Activated effector memory CD4-positive, alpha-beta T cell treated with anti-CD3 and anti-CD28 coated beads, Interleukin-2, amount 50 U/mL, for 16 hours (primary cell): ENCODE results near the gene FKBP11.
"Not testable (repeated sequence)": the region's sequence is repeated elsewhere in the genome, so short reads cannot be mapped to it uniquely, and the experiment has no call there.

ENCODE experiments used
- DNase-seq: peaks from one replicate; pipeline ENCODE4 v3.0.0-alpha.2; 2020

The FKBP11 gene

DNA sequence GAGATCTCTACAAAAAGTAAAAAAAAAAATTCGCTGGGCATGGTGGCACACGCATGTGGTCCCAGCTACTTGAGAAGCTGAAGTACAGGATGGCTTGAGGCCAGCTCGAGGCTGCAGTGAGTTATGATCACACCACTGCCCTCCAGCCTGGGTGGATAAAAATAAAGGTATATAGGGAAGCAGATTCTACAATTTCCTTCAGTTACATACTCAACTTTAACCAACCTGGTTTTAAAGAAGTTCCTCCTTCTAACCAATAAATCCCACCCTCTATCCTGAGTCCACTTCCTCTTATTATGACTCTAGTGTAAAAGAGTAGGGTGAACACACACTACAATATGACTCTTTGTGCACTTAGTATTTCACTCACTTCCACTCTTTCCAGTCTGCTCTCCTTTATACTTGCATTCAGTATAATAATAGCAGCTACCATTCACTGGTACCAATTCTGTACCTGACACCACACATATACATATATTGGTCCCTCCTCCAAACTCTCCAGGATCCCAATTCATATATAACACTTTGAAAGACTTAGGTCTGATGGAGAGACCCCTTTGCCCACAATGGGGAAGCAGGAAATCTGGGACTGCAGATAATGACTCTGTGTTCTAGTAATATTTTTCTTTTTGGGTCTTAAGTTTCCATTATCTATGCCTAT, 29.7 kb upstream of the FKBP11 start:
- DNase-seq, result no peak

GRCh38 chr12:48954061-48954460, 28.8 kb upstream of the FKBP11 start:
- no peak for DNase-seq

- DNase-seq, result no peak
These were observed 27.4 kb upstream of the FKBP11 start for GRCh38 chr12:48952691-48953090.

- no peak for DNase-seq
These were observed 22.4 kb upstream of the FKBP11 start for GRCh38 chr12:48947727-48948126.

GRCh38 chr12:48946943-48947342, 21.7 kb upstream of the FKBP11 start:
- DNase-seq, result no peak

GRCh38 chr12:48946205-48946604, 20.9 kb upstream of the FKBP11 start:
- no peak for DNase-seq

DNA sequence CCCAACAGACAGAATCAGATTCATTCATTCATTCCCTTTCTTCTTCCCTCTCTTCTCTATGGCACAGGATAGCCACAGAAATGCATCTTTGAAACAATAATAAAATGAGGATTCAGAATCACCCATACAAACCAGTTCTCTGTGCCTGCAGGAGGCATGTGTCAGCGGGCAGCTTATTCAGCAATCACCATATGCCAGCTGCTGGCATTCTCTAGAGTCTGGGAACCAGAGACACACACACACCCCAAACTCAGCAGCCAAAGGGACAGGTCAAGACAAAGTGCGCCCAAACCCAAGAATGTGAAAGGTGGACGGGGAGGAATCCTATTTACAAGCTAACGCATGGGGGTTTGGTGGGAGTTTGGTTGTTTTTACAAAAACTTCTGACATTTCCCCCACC, 17.9 kb upstream of the FKBP11 start:
- DNase-seq, result no peak

GRCh38 chr12:48940181-48940580, 14.9 kb upstream of the FKBP11 start:
- no peak for DNase-seq

- DNase-seq, result no peak
These were observed 13.5 kb upstream of the FKBP11 start for GRCh38 chr12:48938805-48939204.

- DNase-seq, result no peak
These were observed 11.9 kb upstream of the FKBP11 start for GRCh38 chr12:48937170-48937569.

DNA sequence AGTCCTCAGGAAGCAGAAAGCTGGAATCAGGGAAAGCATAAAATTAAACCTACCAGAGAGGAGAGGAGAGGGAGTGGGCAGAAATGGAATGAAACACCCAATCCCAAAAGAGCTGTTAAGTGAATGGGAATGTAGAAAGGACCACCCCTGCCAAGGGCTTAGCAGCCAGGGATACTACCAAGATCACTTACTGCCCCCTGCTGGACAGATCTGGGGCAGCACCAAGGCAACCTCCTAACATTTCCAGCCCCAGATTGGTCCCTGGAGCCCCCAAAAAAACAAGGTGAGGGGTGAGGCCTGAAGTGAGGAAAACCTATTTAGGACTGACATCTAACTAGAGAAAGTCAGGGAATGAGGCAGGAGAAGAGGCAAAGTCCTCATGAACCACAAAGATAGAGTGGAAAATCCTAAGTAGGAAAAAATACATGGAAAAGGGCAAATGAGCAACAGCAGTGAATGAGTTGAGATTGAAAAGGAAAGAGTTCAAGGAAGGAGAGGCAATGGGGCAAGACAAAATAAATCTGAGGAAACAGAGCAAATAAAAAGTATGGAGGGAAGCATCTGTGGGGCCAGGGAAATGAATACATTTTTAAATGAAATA, 11.2 kb upstream of the FKBP11 start:
- peak; percentile 93 for DNase-seq

DNA sequence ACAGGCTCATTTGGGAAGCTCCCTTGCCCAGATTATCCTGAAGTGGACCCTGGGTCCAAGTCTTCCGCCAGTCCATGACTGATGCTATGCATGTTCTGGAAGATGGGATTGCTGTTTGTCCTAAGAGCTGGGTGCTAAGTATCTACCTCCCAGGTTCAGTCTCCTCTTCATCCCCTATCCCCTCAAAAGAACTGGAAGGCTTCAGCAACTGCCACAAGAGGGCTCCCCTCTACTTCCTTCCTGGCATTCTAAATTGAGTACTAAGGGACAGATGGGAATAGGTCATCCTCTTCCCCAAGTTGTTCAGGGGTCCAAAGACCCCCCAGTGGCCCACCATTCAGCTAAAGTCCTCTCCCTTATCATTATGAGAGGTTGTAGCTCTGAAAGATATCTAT, 9.0 kb upstream of the FKBP11 start:
- DNase-seq, result no peak

DNA sequence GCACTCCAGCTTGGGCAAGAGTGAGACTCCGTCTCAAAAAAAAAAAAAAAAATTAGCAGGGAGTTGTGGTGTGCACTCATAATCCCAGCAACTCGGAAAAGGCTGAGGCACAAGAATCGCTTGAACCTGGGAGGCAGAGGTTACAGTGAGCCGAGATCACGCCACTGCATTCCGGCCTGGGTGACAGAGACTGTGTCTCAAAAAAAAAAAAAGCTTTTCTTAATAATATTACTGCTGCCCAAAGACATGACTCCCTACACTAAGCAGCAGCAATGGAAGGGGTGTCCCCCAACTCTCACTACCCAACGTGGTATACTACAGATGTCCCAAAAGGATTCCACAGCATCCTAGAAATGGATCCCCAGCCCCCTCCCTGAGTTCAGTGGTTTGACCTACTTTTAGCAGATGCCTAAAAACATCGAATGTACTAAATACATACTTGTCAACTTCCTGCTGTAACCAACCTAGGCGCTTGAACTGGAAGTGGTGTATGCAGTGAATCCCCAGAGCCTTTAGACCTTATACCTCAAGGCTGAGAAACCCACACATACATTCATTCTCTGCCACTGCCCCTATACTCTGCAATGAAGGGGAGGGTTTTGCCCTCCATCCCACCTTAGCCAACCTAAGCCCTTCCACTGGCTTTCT, 8.5 kb upstream of the FKBP11 start:
- DNase-seq, result no peak

- no peak for DNase-seq
These were observed 7.6 kb upstream of the FKBP11 start for GRCh38 chr12:48932878-48933277.

GRCh38 chr12:48930475-48930874, 5.2 kb upstream of the FKBP11 start:
- DNase-seq, result no peak

- no peak for DNase-seq
These were observed 4.3 kb upstream of the FKBP11 start for GRCh38 chr12:48929551-48929950.

DNA sequence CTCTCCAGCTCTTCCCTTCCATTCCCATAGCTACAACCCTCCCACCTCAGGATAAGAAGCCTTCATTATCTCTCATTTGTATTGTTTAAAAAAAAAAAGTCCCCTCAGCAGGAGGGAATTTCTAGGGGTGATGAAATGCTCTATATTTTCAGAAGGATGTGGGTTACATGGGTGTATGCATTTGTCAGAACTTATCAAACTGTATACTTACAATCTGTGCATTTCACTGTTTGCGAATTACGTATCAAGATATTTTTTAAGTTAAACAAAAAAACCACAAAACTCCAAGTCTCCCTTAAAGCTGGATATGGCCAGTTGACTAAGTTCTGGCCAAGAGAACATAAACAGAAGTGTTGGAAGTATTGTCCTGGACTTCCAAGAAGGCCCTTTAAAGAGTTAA, 2.0 kb upstream of the FKBP11 start:
- DNase-seq, result no peak

DNA sequence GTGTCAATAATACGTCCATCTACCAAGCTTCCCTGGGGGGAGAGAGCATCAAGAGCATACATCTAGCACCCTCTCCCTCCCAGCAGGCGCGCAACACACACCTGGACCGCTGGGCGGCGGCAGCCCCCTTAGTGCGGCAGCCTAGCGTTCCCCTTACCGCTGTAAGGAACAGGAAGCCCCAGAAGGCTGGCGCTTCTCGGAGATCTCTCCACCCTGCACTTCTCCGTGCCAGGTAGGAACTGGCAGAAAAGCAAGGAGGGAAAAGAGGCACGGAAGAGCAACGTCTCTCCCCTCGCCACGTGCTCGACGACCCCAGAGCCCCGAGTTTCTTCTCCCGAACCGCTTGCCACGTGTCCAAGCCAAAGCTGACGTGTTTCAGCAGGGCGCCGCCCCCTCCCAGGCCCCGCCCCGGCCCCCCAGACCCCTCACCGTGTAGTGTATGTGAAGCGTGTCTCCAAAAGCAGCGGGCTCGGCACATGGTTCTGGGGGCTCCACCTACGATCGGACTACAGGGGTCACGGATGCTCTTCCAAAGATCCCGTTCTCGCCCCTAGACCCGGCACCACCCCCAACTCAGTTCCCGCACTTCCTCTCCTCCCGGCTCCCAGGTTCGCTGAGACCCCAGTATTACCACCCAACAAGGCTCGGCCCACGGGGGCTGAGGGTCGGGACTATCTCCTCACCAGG, 532 bp downstream of the FKBP11 start:
- DNase-seq, result peak; percentile 91

DNA sequence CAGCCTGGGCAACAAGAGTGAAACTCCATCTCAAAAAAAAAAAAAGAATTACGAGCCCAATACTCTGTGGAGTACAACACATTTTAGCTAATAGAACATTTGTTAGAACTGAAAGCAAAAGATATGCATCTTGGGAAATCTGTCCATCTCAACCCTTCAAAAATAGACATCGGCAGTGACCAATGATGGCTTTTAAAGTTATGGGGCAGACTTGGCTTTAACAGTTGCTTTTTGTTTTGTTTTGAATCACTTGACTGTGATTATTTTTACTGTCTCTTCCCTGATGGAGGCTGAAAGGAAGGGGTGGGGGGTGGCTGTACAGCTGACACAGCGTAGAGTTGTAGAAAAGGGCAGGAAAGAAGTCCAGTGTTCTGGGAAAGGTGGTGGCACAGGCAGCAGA, 2.2 kb downstream of the FKBP11 start:
- no peak for DNase-seq

DNA sequence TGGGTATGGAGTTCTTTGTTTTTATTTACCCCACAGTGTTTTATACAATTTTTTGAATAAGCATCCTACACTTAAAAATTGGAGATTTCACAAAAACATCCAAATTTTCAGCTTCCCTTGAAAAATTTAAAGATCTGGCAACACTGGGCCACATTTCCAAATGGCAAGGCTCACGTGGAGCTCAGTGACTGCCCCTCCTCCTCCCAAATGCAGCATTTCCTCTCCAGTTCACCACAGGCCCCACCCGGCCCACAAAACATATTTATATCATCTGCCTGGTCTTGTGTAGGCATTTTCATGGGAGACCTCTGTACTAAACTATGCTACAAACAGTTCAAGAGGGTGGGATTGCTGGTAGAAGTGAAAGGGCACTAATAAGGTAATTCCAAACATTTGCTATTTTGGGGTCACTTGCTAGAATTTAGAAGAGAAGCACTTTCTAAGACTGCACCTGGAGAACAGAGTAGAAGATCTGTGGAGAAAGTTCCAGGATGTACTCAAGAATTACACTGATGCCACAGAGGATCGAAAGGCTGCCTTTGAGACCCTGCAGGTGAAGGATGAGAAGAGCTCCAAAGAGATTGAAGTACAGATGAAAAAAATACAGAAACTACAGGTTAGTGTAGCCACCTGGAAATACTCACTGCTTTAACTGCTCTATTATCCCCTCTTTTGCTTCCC, 7.3 kb downstream of the FKBP11 start:
- peak; percentile 75 for DNase-seq

- no peak for DNase-seq
These were observed 15.1 kb downstream of the FKBP11 start for GRCh38 chr12:48910196-48910595.

GRCh38 chr12:48909698-48910097, 15.6 kb downstream of the FKBP11 start:
- DNase-seq, result not testable (repeated sequence)

- DNase-seq, result no peak
These were observed 18.0 kb downstream of the FKBP11 start for GRCh38 chr12:48907245-48907644.
